A673 (cell line): Measurements from ENCODE around the gene PGAM1. TPM values are rescaled to one million over a fixed set of nuclear protein-coding genes. Genes with fewer than 3 reads are reported as not detected.

Experiments used
- BruUV-seq: library from RNA; stranded (reverse); fragments of 400-500 nt; replicated peaks from 2 replicates; lab custom pipeline; 2021; lab: Mats Ljungman, UMichigan
- CTCF ChIA-PET: fragments of 300-600 bp; sonication (Branson Sonifier 250); formaldehyde crosslinking; loops from one replicate; lab custom pipeline; 2022; ENCODE audit warnings: antibody characterized with exemption; lab: Charles Lee
- POLR2A ChIA-PET: fragments of 300-600 bp; sonication (Branson Sonifier 250); formaldehyde crosslinking; loops from one replicate; lab custom pipeline; 2022; ENCODE audit warnings: antibody characterized with exemption; ENCODE audit not compliant: low non-redundant PET; lab: Charles Lee
- DNase-seq: peaks from one replicate; pipeline ENCODE4 v3.0.0-alpha.2; 2015; ENCODE audit warnings: low spot score
- H3K27ac ChIP-seq: fragments of 200-600 bp; sonication (generic); 2 replicates; pipeline ENCODE4 v1.5.1; 2016; ENCODE audit warnings: mixed run types, low read depth, mild to moderate bottlenecking, mixed read lengths, antibody characterized with exemption, low read length; ENCODE audit not compliant: poor library complexity, severe bottlenecking
- H3K27me3 ChIP-seq: fragments of 200-600 bp; sonication (generic); replicated peaks from 2 replicates; pipeline ENCODE4 v1.6.1; 2017; ENCODE audit warnings: mixed run types, low read depth, mild to moderate bottlenecking, mixed read lengths, antibody characterized with exemption, low read length; ENCODE audit not compliant: insufficient read depth, poor library complexity
- H3K36me3 ChIP-seq: fragments of 200-600 bp; sonication (generic); 2 replicates; pipeline ENCODE4 v1.6.1; 2016; ENCODE audit warnings: mixed run types, mild to moderate bottlenecking, mixed read lengths, antibody characterized with exemption, low read length; ENCODE audit not compliant: insufficient read depth, poor library complexity, severe bottlenecking
- H3K4me1 ChIP-seq: fragments of 200-600 bp; sonication (generic); 2 replicates; pipeline ENCODE4 v1.6.1; 2017; ENCODE audit warnings: mixed run types, mild to moderate bottlenecking, mixed read lengths, antibody characterized with exemption, low read length; ENCODE audit not compliant: insufficient read depth, poor library complexity, severe bottlenecking
- H3K4me3 ChIP-seq: fragments of 200-600 bp; sonication (generic); 2 replicates; pipeline ENCODE4 v1.5.1; 2016; ENCODE audit warnings: low read depth, mixed run types, mild to moderate bottlenecking, mixed read lengths, low read length; ENCODE audit not compliant: poor library complexity, severe bottlenecking
- H3K9me3 ChIP-seq: fragments of 200-600 bp; sonication (generic); 2 replicates; pipeline ENCODE4 v1.6.1; 2016; ENCODE audit warnings: mixed run types, low read depth, mild to moderate bottlenecking, mixed read lengths, antibody characterized with exemption, low read length; ENCODE audit not compliant: poor library complexity, severe bottlenecking
- CTCF ChIP-seq: fragments of 300-800, 200-600 bp; sonication (generic); conservative IDR thresholded peaks from 2 replicates; pipeline ENCODE4 v1.5.1; 2017; ENCODE audit warnings: low read depth, mild to moderate bottlenecking, antibody characterized with exemption, low read length, moderate library complexity, mixed read lengths
- EZH2 ChIP-seq: fragments of 200-600 bp; sonication (generic); IDR thresholded peaks from 2 replicates; pipeline ENCODE4 v1.6.1; 2017; ENCODE audit warnings: borderline replicate concordance, low read depth, mild to moderate bottlenecking, mixed read lengths, antibody characterized with exemption, low read length; ENCODE audit not compliant: poor library complexity, severe bottlenecking
- intact Hi-C: fragments of 100-400 bp; cut with micrococcal nuclease; formaldehyde crosslinking; loops from one replicate; pipeline ENCODE4 v1.10.0; 2022; ENCODE audit not compliant: unreplicated experiment
- total RNA-seq: library from RNA; stranded (reverse); gene quantifications from 2 replicates; pipeline ENCODE4 v1.2.3, GENCODE V29; 2021

PGAM1 gene
- total RNA-seq, 1 experiment from 2014 or later, result 668 TPM

- Histone ChIP-seq H3K27me3 (no peaks in the 10 kb centered on the region), H3K27ac (peak within 1 kb of the TSS; percentile 76), H3K36me3 (peaks cover 3% of the 10 kb centered on the region), H3K9me3 (no peaks in the 10 kb centered on the region), H3K4me1 (peaks cover 14% of the 10 kb centered on the region), H3K4me3 (peak within 1 kb of the TSS; percentile 95)
- DNase-seq, result peak; percentile 98
- BruUV-seq, result TSS peak; percentile 71
- ChIA-PET CTCF (no interaction called here), POLR2A (no interaction called here)
- TF ChIP-seq CTCF, result peak; percentile 33; the same call in 1 of the 2 replicates
- no peak for TF ChIP-seq EZH2
- intact Hi-C loops, result no loop called here
Measured at GRCh38 chr10:97445722-97446639, 20.0 kb downstream of the PGAM1 start, which contains the start of the genes EXOSC1 and ZDHHC16. EXOSC1 (minus strand) TSS chr10:97446006; CDS start chr10:97445985, 21 bp downstream. ZDHHC16 (plus strand) TSS chr10:97446175; CDS start chr10:97451676, 5,501 bp downstream.

GRCh38 chr10:97450828-97451227 lies 24.8 kb downstream of the PGAM1 start:
- Histone ChIP-seq H3K9me3 (no peaks in the 10 kb centered on the region), H3K4me1 (peaks cover 8% of the 10 kb centered on the region), H3K27me3 (no peaks in the 10 kb centered on the region), H3K36me3 (peaks cover 35% of the 10 kb centered on the region), H3K27ac (no peak overlapping the region), H3K4me3 (no peak overlapping the region)
- intact Hi-C loops, result no loop called here
- ChIA-PET POLR2A (no interaction called here), CTCF (no interaction called here)
- no TSS peak for BruUV-seq
- no peak for TF ChIP-seq CTCF
- TF ChIP-seq EZH2, result no peak
- no peak for DNase-seq

- Histone ChIP-seq H3K27ac (no peak overlapping the region), H3K4me1 (peaks cover 8% of the 10 kb centered on the region), H3K4me3 (no peak overlapping the region), H3K9me3 (no peaks in the 10 kb centered on the region), H3K36me3 (peaks cover 43% of the 10 kb centered on the region), H3K27me3 (no peaks in the 10 kb centered on the region)
- no peak for TF ChIP-seq CTCF
- TF ChIP-seq EZH2, result no peak
- no peak for DNase-seq
- no TSS peak for BruUV-seq
- intact Hi-C loops, result no loop called here
- ChIA-PET POLR2A (no interaction called here), CTCF (interaction anchor here (0.5 kb wide), 1 partner anchor 82 kb away, joined by 5 read pairs; no protein-coding TSS in a partner anchor)
Measured at GRCh38 chr10:97451605-97452004, 25.6 kb downstream of the PGAM1 start.
